Breast epithelium (tissue), 3 donors: ENCODE data around the gene SENP8.

ENCODE experiments used
- CTCF ChIP-seq, 3 donors: fragments of 450-650 bp; IDR thresholded peaks; one replicate each; pipeline ENCODE4 v1.5.1; 2016 to 2017; ENCODE audit warnings: antibody characterized with exemption in 3 of 3, mild to moderate bottlenecking in 3 of 3, moderate library complexity in 3 of 3
- POLR2A ChIP-seq: fragments of 450-650 bp; IDR thresholded peaks from one replicate; pipeline ENCODE4 v1.6.1; 2016; ENCODE audit warnings: antibody characterized with exemption, mild to moderate bottlenecking, moderate library complexity
- POLR2AphosphoS5 ChIP-seq, 3 donors: sonication (generic); formaldehyde crosslinking; IDR thresholded peaks; one replicate each; pipeline ENCODE4 v1.6.1; 2017; ENCODE audit warnings: antibody characterized with exemption in 3 of 3

- TF ChIP-seq POLR2A, result no peak
- TF ChIP-seq CTCF (IDR thresholded peaks at IDR 0.05), result no peak
- no peak for TF ChIP-seq POLR2AphosphoS5 (IDR thresholded peaks at IDR 0.05)
Measured at GRCh38 chr15:72161361-72162132, 43.3 kb downstream of the SENP8 start.
